ENCODE results near the gene RAPGEF4. TPM values are rescaled to one million over a fixed set of nuclear protein-coding genes. Genes with fewer than 3 reads are reported as not detected.
A peak's percentile ranks its signal among the peaks of the same experiment; 100 is the strongest.

The RAPGEF4 gene
- total RNA-seq, 1 experiment from 2014 or later: 0.62 TPM

GRCh38 chr2:173027181-173028128, 291.8 kb downstream of the RAPGEF4 start:
- BruUV-seq (replicated peaks): no TSS peak
- intact Hi-C loops (cut with micrococcal nuclease; ENCODE audit: unreplicated experiment): loop anchor here (2.0 to 5.0 kb wide), 2 partner anchors 53 to 185 kb away; no protein-coding TSS in a partner anchor
- ATAC-seq (peak; percentile 88), DNase-seq (ENCODE audit: low read depth, low spot score) (peak; percentile 85)
- in situ Hi-C loops (cut with HindIII; ENCODE audit: low pct_unique_long_range_greater_than_20kb, low sequenced_read_pairs): no loop called here
- ChIA-PET CTCF (interaction anchor here (0.6 to 2.5 kb wide), 13 partner anchors 46 to 327 kb away, joined by 3 to 9 read pairs (median 4); partner anchors contain the start of gene CDCA7), POLR2A (interaction anchor here (0.6 kb wide), 1 partner anchor 34 kb away, joined by 3 read pairs; no protein-coding TSS in a partner anchor)
- TF ChIP-seq POLR2AphosphoS5 (IDR thresholded peaks at IDR 0.05; ENCODE audit: low read depth, low read length) (0 out of 2 replicates have a peak, but pooled peaks have one; percentile 46), CTCF (IDR thresholded peaks at IDR 0.05) (peak; percentile 88), TCF7L2 (IDR thresholded peaks at IDR 0.05; ENCODE audit: low read depth, low read length) (no peak)
- Histone ChIP-seq H3K27me3 (ENCODE audit: control insufficient read depth, insufficient read depth, low read length) (no peaks in the 10 kb centered on the region), H3K4me3 (ENCODE audit: low read depth in 2 of 2, low read length in 2 of 2) (no peak overlapping the region), H3K36me3 (ENCODE audit: control insufficient read depth, insufficient read depth, low read length) (no peaks in the 10 kb centered on the region), H3K27ac (ENCODE audit: low read length) (peak overlapping the region; percentile 96), H3K4me1 (ENCODE audit: control insufficient read depth, insufficient read depth, low read length) (peaks cover 39% of the 10 kb centered on the region), H3K9me3 (ENCODE audit: control insufficient read depth, insufficient read depth, low read depth, low read length) (no peaks in the 10 kb centered on the region)

GRCh38 chr2:173028141-173028540, 292.5 kb downstream of the RAPGEF4 start:
- intact Hi-C loops (cut with micrococcal nuclease; ENCODE audit: unreplicated experiment): loop anchor here (5.0 kb wide), 1 partner anchor 184 kb away; no protein-coding TSS in a partner anchor
- Histone ChIP-seq H3K36me3 (ENCODE audit: control insufficient read depth, insufficient read depth, low read length) (no peaks in the 10 kb centered on the region), H3K27ac (ENCODE audit: low read length) (peak overlapping the region; percentile 96), H3K27me3 (ENCODE audit: control insufficient read depth, insufficient read depth, low read length) (no peaks in the 10 kb centered on the region), H3K4me3 (ENCODE audit: low read depth in 2 of 2, low read length in 2 of 2) (no peak overlapping the region), H3K9me3 (ENCODE audit: control insufficient read depth, insufficient read depth, low read depth, low read length) (no peaks in the 10 kb centered on the region), H3K4me1 (ENCODE audit: control insufficient read depth, insufficient read depth, low read length) (peaks cover 38% of the 10 kb centered on the region)
- TF ChIP-seq SIN3A (IDR thresholded peaks at IDR 0.05; ENCODE audit: borderline replicate concordance, insufficient read depth, low read depth, low read length): no peak
- no peak for TF ChIP-seq TCF7L2 (IDR thresholded peaks at IDR 0.05; ENCODE audit: low read depth, low read length)
- no peak for TF ChIP-seq CTCF (IDR thresholded peaks at IDR 0.05)
- TF ChIP-seq REST (IDR thresholded peaks at IDR 0.05; ENCODE audit: insufficient read depth in 1 of 2, low read depth in 2 of 2, low read length in 1 of 2): no peak
- TF ChIP-seq POLR2AphosphoS5 (IDR thresholded peaks at IDR 0.05; ENCODE audit: low read depth, low read length): no peak
- ATAC-seq: no peak; the same call in 1 of the 2 replicates
- DNase-seq (ENCODE audit: low read depth, low spot score): no peak
- BruUV-seq (replicated peaks): no TSS peak
- in situ Hi-C loops (cut with HindIII; ENCODE audit: low pct_unique_long_range_greater_than_20kb, low sequenced_read_pairs): no loop called here
- POLR2A ChIA-PET: interaction anchor here (0.6 kb wide), 1 partner anchor 33 kb away, joined by 3 read pairs; no protein-coding TSS in a partner anchor
- CTCF ChIA-PET: interaction anchor here (0.6 to 2.5 kb wide), 7 partner anchors 45 to 189 kb away, joined by 3 to 9 read pairs (median 4); no protein-coding TSS in a partner anchor

All from Panc1 (cell line).